ENCODE measurements around the gene SS18.

Gene SS18

DNA sequence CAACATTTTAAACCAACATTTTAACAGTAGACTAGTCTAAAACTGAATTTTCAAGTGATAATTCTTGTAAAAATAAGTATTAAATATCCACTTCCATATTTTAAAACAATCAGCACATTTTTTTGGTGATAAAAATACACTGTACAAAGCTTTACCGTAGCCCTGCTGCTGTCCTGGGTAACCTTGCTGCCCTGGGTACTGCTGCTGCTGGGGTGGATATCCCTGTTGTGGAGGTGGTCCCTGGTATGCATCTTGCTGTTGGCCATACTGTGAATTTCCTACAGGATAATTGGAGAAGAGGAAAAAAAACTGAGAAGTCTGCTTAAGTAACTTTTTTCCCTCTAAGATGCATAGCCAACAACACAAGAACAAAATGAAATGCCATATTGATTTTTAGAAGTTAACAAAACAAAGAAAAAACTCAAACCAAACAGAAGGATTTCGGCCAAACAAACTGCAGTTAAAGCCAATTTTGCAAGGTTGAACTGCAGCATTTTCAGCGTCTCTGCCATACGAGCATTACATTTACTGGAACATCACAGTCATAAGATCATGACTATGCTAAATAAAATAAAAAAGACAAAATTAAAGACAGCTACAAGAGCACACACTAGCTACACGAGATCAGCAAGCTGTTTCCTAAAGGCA is 55.4 kb downstream of the SS18 start:
- no peak overlapping the region for H3K4me3 ChIP-seq (ENCODE audit: low read depth in 1 of 2, low read length in 2 of 2)
- H3K27me3 ChIP-seq (ENCODE audit: low read depth, low read length), result no peaks in the 10 kb centered on the region
- no peaks in the 10 kb centered on the region for H3K9me3 ChIP-seq (ENCODE audit: control insufficient read depth in 1 of 2, low read length in 2 of 2)
- no peak overlapping the region for H3K27ac ChIP-seq (ENCODE audit: low read length)
- peaks cover 42 to 64% of the 10 kb centered on the region in 2 donors for H3K36me3 ChIP-seq (ENCODE audit: control insufficient read depth in 1 of 2, insufficient read depth in 2 of 2, low read length in 2 of 2)
- no peaks in the 10 kb centered on the region for H3K4me1 ChIP-seq (ENCODE audit: control insufficient read depth in 1 of 2, insufficient read depth in 2 of 2, low read length in 2 of 2)

DNA sequence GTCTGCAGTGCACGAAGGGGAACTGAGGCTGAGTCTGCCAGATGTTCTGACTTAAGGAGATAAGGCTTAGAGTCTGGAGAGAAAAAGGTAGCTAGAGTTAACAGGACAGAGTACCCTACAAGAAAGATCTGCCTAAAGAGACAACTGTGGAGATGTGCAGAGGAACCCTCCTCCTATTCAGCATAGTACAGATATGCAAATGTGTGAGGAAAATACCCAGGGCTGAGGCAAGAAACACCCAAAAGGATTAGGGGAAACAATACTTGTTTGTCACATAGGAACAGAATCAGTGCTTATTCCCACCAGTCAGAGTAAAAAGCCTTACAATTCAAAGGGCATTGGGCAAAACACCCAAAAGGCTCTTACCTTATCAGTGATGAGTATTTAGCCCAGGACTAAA is 67.8 kb downstream of the SS18 start:
- Histone ChIP-seq H3K27ac (ENCODE audit: low read length) (no peak overlapping the region), H3K4me3 (ENCODE audit: low read depth in 1 of 2, low read length in 2 of 2) (no peak overlapping the region), H3K9me3 (ENCODE audit: control insufficient read depth in 1 of 2, low read length in 2 of 2) (no peaks in the 10 kb centered on the region), H3K4me1 (ENCODE audit: control insufficient read depth in 1 of 2, insufficient read depth in 2 of 2, low read length in 2 of 2) (no peaks in the 10 kb centered on the region), H3K36me3 (ENCODE audit: control insufficient read depth in 1 of 2, insufficient read depth in 2 of 2, low read length in 2 of 2) (peaks cover 36 to 41% of the 10 kb centered on the region in 2 donors), H3K27me3 (ENCODE audit: low read depth, low read length) (no peaks in the 10 kb centered on the region)

DNA sequence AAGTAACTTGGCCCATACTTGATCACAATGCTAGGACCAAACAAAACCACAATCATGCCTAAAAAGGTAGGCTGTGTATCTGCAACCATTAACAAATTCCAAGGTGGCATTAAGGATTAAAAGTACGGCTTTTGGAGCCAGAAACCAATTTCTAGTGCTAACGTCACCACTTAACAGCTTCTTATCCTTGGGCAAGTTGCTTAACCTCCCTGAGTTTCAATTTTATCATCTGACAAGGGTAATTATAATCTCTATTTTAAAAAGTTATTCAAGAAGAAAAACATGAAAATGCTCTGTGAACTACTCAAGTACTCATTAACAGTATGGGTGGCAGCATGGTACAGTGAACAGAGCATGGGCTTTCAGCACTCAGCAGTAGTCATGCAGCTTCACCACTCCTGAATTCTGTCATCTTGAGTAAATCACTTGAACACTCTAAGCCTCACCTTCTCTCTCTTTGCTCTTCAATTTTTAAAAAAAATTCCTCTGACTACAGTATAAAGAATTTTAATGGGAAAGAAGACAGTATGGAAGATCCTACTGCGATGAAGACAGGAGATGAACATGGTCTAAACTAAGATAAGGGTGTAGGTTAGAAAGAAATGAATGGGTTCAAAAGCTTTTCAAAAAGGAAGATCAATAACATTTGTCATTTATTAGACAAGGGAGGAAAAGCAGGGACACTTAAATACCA is 69.2 kb downstream of the SS18 start:
- H3K4me3 ChIP-seq (ENCODE audit: low read depth in 1 of 2, low read length in 2 of 2), result no peak overlapping the region
- no peaks in the 10 kb centered on the region for H3K9me3 ChIP-seq (ENCODE audit: control insufficient read depth in 1 of 2, low read length in 2 of 2)
- H3K27ac ChIP-seq (ENCODE audit: low read length), result no peak overlapping the region
- no peaks in the 10 kb centered on the region for H3K4me1 ChIP-seq (ENCODE audit: control insufficient read depth in 1 of 2, insufficient read depth in 2 of 2, low read length in 2 of 2)
- H3K36me3 ChIP-seq (ENCODE audit: control insufficient read depth in 1 of 2, insufficient read depth in 2 of 2, low read length in 2 of 2), result peaks cover 41 to 42% of the 10 kb centered on the region in 2 donors
- H3K27me3 ChIP-seq (ENCODE audit: low read depth, low read length), result no peaks in the 10 kb centered on the region

DNA sequence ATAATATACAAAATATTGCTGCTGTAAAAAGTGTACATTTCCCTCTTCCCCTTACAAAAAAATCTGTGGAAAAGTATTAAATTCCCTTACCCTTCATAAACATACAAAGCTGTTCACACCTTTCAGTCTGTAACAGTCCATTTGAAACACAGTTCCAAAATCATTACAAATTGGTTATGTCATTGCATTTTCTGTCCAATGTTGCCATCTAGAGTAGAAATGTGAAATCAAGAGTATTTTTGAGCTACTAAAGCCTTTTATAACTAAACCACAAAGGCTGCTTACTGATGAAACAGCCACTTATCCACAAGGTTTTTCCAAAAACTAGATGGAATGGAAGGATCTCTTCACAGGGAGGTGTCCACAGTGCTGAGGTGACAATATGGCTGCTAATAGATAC is 72.5 kb downstream of the SS18 start:
- Histone ChIP-seq H3K36me3 (ENCODE audit: control insufficient read depth in 1 of 2, insufficient read depth in 2 of 2, low read length in 2 of 2) (peaks cover 31 to 33% of the 10 kb centered on the region in 2 donors), H3K27me3 (ENCODE audit: low read depth, low read length) (no peaks in the 10 kb centered on the region), H3K4me1 (ENCODE audit: control insufficient read depth in 1 of 2, insufficient read depth in 2 of 2, low read length in 2 of 2) (no peaks in the 10 kb centered on the region), H3K9me3 (ENCODE audit: control insufficient read depth in 1 of 2, low read length in 2 of 2) (no peaks in the 10 kb centered on the region), H3K4me3 (ENCODE audit: low read depth in 1 of 2, low read length in 2 of 2) (no peak overlapping the region), H3K27ac (ENCODE audit: low read length) (no peak overlapping the region)

DNA sequence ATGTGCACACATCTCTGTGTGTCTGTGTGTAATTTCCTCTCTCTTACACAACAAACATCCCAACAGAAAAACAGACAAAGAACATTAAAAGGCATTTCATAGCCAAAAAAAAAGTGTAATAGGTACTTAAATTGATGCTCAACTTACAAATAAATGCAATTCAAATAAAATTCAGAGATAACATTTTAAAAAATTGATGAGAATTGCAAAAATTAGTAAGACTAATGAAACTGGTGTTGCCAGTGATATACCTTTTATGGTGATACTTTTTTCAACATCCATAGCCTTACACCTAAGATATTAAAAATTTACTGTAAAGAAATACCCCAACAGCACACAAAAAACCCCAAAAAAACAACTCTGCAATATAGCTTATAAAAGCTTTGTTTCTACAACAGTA is 76.0 kb downstream of the SS18 start:
- no peak overlapping the region for H3K4me3 ChIP-seq (ENCODE audit: low read depth in 1 of 2, low read length in 2 of 2)
- H3K27me3 ChIP-seq (ENCODE audit: low read depth, low read length), result no peaks in the 10 kb centered on the region
- peaks cover 17 to 23% of the 10 kb centered on the region in 2 donors for H3K36me3 ChIP-seq (ENCODE audit: control insufficient read depth in 1 of 2, insufficient read depth in 2 of 2, low read length in 2 of 2)
- no peaks in the 10 kb centered on the region for H3K9me3 ChIP-seq (ENCODE audit: control insufficient read depth in 1 of 2, low read length in 2 of 2)
- H3K4me1 ChIP-seq (ENCODE audit: control insufficient read depth in 1 of 2, insufficient read depth in 2 of 2, low read length in 2 of 2), result no peaks in the 10 kb centered on the region
- no peak overlapping the region for H3K27ac ChIP-seq (ENCODE audit: low read length)

DNA sequence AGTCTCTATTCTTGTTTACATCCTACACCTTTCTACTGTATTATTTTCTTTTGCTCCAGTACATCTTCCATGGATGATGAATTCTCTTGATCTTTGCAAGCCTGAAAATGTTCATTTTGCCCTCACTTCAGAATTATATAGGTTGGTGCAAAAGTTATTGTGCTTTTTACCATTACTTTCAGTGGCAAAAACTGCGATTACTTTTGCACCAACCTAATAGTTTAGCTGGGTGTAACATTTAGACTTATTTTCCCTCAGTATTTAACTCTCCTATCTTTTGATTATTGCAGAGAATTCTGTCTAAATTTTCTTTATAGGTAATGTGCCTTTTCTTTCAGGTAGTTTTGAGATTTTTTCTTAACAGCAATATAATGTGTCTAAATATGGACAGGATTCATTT is 81.8 kb downstream of the SS18 start:
- Histone ChIP-seq H3K4me3 (ENCODE audit: low read depth in 1 of 2, low read length in 2 of 2) (no peak overlapping the region), H3K4me1 (ENCODE audit: control insufficient read depth in 1 of 2, insufficient read depth in 2 of 2, low read length in 2 of 2) (no peaks in the 10 kb centered on the region), H3K27me3 (ENCODE audit: low read depth, low read length) (no peaks in the 10 kb centered on the region), H3K36me3 (ENCODE audit: control insufficient read depth in 1 of 2, insufficient read depth in 2 of 2, low read length in 2 of 2) (no peaks in the 10 kb centered on the region), H3K9me3 (ENCODE audit: control insufficient read depth in 1 of 2, low read length in 2 of 2) (no peaks in the 10 kb centered on the region), H3K27ac (ENCODE audit: low read length) (no peak overlapping the region)

DNA sequence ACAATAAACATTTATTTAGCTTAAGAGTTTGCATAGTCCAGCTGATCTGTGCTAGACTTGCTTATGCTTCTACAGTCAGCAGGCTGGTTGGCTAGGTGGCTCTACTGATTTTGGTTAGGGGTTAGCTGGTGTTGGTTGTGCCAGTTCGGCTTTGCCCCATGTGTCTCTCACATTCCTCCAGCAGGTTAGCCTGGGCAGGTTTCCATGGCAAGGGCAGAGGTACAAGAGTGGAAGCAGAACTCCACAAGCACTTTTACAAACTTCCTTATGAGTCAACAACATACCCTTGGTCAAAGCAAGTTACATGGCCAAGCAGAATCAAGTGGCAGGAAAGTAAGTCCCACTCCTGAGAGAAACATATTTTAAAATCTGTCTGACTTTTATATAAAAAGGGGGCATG is 82.3 kb downstream of the SS18 start:
- Histone ChIP-seq H3K27me3 (ENCODE audit: low read depth, low read length) (no peaks in the 10 kb centered on the region), H3K9me3 (ENCODE audit: control insufficient read depth in 1 of 2, low read length in 2 of 2) (no peaks in the 10 kb centered on the region), H3K27ac (ENCODE audit: low read length) (no peak overlapping the region), H3K4me3 (ENCODE audit: low read depth in 1 of 2, low read length in 2 of 2) (no peak overlapping the region), H3K36me3 (ENCODE audit: control insufficient read depth in 1 of 2, insufficient read depth in 2 of 2, low read length in 2 of 2) (no peaks in the 10 kb centered on the region), H3K4me1 (ENCODE audit: control insufficient read depth in 1 of 2, insufficient read depth in 2 of 2, low read length in 2 of 2) (no peaks in the 10 kb centered on the region)

DNA sequence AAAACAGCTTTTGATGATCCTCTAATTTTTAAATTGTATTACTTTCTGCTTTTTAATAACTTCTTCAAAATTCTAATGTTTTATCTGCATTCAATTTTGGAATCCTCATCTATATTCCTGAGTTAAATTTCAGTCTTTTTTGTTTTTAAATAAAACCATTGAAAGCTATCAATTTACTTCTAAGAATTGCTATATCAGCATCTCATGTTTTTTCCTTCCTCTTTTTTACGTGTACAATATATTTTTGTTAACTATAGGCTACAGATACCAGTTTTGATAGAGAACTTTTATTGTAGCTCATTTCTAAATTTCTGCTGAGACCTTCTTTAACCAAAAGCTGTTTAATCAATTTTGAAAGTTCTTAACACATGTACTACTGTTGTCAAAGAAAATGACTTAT is 84.5 kb downstream of the SS18 start:
- Histone ChIP-seq H3K27ac (ENCODE audit: low read length) (no peak overlapping the region), H3K4me1 (ENCODE audit: control insufficient read depth in 1 of 2, insufficient read depth in 2 of 2, low read length in 2 of 2) (no peaks in the 10 kb centered on the region), H3K9me3 (ENCODE audit: control insufficient read depth in 1 of 2, low read length in 2 of 2) (no peaks in the 10 kb centered on the region), H3K27me3 (ENCODE audit: low read depth, low read length) (no peaks in the 10 kb centered on the region), H3K4me3 (ENCODE audit: low read depth in 1 of 2, low read length in 2 of 2) (no peak overlapping the region), H3K36me3 (ENCODE audit: control insufficient read depth in 1 of 2, insufficient read depth in 2 of 2, low read length in 2 of 2) (no peaks in the 10 kb centered on the region)

DNA sequence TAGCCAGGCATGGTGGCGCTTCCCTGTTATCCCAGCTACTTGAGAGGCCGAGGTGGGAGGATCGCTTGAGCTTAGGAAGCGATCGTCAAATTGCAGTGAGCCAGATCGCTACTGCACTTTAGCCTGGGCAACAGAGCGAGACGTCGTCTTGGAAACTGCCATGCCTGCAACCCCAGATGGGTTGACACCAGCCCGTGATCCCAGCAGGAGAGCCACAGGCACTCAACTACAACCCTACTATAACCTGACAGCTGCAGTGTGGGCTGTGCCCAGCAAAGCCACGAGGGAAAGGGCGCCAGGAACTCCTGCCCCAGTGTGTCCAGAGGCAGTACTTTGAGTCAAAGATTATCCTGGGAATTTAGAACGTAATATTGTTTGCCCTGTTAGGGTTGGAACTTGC is 85.6 kb downstream of the SS18 start:
- H3K27me3 ChIP-seq (ENCODE audit: low read depth, low read length), result no peaks in the 10 kb centered on the region
- no peaks in the 10 kb centered on the region for H3K36me3 ChIP-seq (ENCODE audit: control insufficient read depth in 1 of 2, insufficient read depth in 2 of 2, low read length in 2 of 2)
- H3K4me1 ChIP-seq (ENCODE audit: control insufficient read depth in 1 of 2, insufficient read depth in 2 of 2, low read length in 2 of 2), result no peaks in the 10 kb centered on the region
- no peak overlapping the region for H3K27ac ChIP-seq (ENCODE audit: low read length)
- no peak overlapping the region for H3K4me3 ChIP-seq (ENCODE audit: low read depth in 1 of 2, low read length in 2 of 2)
- H3K9me3 ChIP-seq (ENCODE audit: control insufficient read depth in 1 of 2, low read length in 2 of 2), result no peaks in the 10 kb centered on the region

DNA sequence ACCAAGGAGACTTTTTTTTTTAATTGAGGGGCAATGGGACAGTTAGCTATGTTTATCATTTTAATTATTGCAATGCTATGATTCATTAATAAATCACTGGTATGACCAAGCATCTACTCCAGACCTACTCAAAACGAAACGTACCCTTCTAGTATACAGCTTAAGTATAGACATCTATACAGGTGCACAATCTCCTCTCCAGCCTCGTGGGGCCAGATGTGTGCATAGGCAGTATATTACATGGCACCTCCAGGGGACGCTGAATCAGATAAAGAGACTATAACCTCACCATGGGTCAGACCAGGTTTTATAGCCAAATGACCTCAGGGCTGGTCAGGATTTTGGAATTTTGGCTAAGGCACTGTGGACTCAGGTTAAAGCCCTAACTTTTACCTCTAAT is 86.6 kb downstream of the SS18 start:
- Histone ChIP-seq H3K36me3 (ENCODE audit: control insufficient read depth in 1 of 2, insufficient read depth in 2 of 2, low read length in 2 of 2) (no peaks in the 10 kb centered on the region), H3K27ac (ENCODE audit: low read length) (no peak overlapping the region), H3K4me3 (ENCODE audit: low read depth in 1 of 2, low read length in 2 of 2) (no peak overlapping the region), H3K27me3 (ENCODE audit: low read depth, low read length) (no peaks in the 10 kb centered on the region), H3K9me3 (ENCODE audit: control insufficient read depth in 1 of 2, low read length in 2 of 2) (no peaks in the 10 kb centered on the region), H3K4me1 (ENCODE audit: control insufficient read depth in 1 of 2, insufficient read depth in 2 of 2, low read length in 2 of 2) (no peaks in the 10 kb centered on the region)

DNA sequence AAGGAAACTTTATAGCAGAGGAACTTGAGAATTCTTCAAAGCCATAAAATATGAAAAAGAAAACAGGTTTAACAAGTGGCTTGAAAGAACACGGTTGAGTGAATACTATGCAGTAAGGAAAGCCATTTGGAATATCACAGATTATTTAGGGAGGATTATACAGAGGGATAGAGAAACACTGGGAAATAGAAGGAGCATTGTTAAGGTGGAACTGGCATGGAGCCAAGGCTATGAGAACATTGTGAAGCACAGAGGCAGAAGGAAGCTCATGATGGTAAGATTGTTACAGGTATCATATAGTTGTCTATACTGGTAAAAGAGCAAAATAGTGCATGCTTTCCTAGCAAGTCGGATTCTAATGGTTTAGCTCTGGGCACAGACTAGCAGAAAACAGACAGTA is 87.1 kb downstream of the SS18 start:
- no peaks in the 10 kb centered on the region for H3K27me3 ChIP-seq (ENCODE audit: low read depth, low read length)
- H3K4me3 ChIP-seq (ENCODE audit: low read depth in 1 of 2, low read length in 2 of 2), result no peak overlapping the region
- no peak overlapping the region for H3K27ac ChIP-seq (ENCODE audit: low read length)
- H3K4me1 ChIP-seq (ENCODE audit: control insufficient read depth in 1 of 2, insufficient read depth in 2 of 2, low read length in 2 of 2), result no peaks in the 10 kb centered on the region
- no peaks in the 10 kb centered on the region for H3K9me3 ChIP-seq (ENCODE audit: control insufficient read depth in 1 of 2, low read length in 2 of 2)
- H3K36me3 ChIP-seq (ENCODE audit: control insufficient read depth in 1 of 2, insufficient read depth in 2 of 2, low read length in 2 of 2), result no peaks in the 10 kb centered on the region

DNA sequence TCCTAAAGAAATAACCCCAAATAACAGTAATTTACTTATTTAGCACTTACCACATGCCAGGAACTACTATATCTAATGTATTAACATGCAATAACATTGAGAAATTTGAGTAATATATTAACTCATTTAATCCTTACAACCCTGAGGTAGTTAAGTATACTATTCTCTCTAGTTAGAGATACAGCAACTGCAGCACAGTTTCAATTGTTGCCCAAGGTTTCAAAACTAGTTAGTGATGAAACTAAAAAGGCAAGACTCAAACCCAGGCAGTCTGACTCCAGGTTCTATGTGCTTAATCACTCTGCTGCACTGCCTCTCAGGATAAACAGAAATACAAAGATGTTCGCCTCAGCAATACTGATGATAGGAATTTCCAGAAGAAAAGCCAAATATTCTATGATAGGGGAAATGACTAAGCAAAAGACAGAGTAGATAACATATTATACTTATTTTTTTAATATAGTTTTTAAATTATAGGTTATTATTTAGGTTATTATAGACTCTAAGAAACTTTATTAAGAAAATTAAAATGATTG is 88.0 kb downstream of the SS18 start:
- Histone ChIP-seq H3K4me3 (ENCODE audit: low read depth in 1 of 2, low read length in 2 of 2) (no peak overlapping the region), H3K4me1 (ENCODE audit: control insufficient read depth in 1 of 2, insufficient read depth in 2 of 2, low read length in 2 of 2) (no peaks in the 10 kb centered on the region), H3K27ac (ENCODE audit: low read length) (no peak overlapping the region), H3K36me3 (ENCODE audit: control insufficient read depth in 1 of 2, insufficient read depth in 2 of 2, low read length in 2 of 2) (no peaks in the 10 kb centered on the region), H3K9me3 (ENCODE audit: control insufficient read depth in 1 of 2, low read length in 2 of 2) (no peaks in the 10 kb centered on the region), H3K27me3 (ENCODE audit: low read depth, low read length) (no peaks in the 10 kb centered on the region)

All from muscle layer of duodenum (tissue), 2 donors.